Measurements from ENCODE around the gene DPY30.

DPY30 gene

DNA sequence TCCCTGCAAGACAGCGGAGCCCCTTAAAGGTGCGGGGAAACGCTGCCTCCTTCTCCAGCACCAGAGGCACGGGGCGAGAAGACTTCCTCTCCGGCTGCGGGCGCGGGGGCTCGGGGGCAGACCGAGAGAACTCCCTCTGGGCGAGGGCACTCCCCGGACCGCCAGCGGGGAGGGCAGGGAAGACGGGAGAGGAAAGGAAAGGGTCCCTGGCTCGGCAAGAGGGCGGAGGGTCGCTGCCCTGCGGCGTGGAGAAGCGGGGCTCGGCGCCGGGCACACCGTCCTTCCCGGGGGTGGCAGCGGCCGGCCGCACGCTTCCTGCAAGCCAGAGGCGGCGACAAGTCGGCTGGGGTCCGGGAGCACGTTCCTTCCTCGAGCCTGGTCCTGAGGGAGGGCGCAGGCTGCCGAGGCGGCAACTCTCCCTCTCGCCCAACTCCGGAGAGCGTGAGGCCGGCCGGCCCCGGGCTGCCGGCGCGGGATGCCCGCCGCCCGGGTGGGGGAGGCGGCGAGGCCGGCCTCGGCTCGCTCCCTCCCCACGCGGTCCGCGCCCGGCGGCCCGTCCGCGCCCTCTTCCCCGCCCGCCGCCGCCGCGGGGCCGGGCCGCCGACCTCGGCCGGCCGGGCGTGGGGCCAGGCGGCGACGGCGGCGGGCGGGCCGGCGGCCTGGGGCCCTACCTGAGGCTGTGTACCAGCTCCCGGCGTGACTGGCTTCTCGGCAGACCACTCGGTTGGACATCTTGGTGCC, 29.9 kb downstream of the DPY30 start:
- peak; percentile 25 for DNase-seq

DNA sequence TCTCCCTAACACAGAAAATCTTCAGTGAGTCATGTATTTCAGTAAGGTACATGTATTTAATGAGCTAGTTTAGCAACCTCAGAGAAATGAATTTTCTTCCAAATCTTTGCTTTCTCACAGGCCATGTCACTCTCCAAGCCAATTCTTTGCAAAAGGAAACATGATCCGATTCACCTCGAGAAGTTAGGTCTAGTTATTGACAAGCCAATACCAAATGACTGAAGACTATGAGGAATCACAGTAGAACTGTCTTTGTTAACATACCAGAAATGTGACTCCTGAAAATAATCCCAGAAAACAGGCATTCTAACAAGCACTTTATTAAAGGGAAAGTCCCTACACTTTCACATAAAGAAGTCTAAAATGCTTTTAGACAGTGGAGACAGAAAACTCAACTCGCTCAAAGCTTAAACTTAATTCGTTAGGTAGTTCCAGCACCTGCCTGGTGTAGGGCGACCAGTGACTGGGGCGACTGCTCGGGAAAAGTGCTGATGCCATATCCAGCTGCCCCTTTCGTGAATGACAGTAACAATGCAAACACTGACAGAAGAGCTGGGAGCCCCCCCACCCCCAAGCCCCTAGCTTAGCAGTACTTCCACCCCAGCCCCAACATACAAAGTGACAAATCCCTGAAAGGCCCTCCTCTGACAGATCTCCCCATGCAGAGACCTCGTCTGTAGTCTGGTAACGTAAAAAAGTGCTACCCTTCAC, 30.6 kb downstream of the DPY30 start:
- peak; percentile 25 for DNase-seq

DNA sequence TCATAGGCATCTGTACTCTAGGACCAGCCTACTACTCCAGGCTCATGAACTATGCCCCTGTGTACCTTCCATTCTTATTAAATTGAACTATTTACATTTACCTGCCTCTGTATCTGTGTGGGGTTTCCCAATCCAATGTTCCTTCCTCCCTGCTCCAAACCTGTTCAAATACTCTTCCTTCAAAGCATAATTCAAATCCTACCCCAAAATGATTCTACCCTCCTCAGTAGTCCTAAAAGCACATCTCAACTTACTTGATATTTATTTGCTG, 32.5 kb downstream of the DPY30 start:
- DNase-seq: no peak

DNA sequence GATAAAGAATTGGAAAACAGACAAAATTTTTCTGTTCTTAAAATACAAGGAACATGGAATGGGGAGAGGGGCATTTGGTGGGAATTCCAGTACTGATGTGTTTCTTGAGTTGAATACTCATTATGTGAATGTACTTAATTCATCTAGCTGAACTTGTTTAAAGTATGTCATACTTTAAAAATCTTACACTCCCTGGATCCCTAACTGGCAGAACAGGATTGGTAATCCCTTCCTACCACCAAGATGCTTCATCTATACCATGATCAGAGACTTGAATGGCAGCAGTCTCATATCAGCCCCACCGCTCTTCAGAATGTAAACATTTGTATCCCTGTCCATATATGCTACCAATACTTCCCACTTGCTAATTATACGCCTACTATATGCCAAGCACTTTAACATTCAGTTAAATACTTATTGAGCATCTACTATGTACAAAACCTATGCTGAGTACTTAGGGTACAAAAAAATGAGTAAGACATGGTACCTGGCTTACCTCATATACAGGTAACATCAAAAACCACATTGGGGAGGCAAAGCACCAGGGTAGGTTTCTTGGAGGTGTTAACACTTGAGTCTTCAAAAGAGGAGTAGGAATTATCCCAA, 34.1 kb downstream of the DPY30 start:
- DNase-seq: no peak

DNA sequence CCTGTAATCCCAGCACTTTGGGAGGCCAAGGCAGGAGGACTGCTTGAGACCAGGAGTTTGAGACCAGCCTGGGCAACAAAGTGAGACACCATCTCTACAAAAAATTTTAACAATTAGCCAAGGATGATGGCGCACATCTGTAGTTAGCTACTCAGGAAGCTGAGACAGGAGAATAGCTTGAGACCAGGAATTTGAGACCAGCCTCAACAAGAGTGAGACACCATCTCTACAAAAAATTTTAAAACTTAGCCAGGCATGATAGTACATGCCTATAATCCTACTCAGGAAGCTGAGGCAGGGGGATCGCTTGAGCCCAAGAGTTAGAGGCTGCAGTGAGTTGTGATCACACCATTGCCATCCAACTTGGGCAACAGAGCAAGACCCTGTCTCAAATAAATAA, 35.8 kb downstream of the DPY30 start:
- DNase-seq: no peak

DNA sequence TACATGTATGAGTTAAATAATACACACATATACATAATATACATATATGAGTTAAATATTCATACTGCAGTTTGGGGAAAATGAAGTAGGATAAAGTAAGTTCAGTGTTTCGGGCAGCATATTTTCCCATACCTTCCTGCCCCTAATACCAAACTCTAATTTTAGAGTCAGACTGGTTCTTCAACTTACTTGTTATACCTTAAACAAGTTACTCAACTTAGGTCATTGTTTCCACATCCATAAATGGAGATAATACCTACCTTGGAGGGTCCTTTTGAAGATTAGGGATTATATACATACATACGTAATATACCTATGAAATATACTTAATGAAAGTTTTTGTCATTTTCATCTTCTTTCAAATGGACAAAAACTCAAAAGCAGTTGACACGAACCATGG, 37.2 kb downstream of the DPY30 start:
- DNase-seq: no peak

DNA sequence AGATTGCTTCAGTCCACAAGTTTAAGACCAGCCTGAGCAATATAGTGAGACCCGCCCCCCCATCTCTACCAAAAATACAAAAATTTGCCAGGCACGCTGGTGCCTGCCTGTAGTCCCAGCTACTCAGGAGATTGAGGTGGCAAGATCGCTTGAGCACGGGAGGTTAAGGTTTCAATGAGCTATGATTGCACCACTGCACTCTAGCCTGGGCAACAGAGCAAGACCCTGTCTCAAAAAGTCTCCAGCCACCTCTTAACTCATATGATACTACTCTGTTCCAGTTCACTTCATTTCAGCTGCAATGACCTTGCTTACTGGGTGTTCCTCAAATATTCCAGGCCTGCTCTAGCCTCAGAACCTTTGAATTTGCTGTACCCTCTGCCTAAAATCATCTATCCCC, 40.2 kb downstream of the DPY30 start:
- no peak for DNase-seq

DNA sequence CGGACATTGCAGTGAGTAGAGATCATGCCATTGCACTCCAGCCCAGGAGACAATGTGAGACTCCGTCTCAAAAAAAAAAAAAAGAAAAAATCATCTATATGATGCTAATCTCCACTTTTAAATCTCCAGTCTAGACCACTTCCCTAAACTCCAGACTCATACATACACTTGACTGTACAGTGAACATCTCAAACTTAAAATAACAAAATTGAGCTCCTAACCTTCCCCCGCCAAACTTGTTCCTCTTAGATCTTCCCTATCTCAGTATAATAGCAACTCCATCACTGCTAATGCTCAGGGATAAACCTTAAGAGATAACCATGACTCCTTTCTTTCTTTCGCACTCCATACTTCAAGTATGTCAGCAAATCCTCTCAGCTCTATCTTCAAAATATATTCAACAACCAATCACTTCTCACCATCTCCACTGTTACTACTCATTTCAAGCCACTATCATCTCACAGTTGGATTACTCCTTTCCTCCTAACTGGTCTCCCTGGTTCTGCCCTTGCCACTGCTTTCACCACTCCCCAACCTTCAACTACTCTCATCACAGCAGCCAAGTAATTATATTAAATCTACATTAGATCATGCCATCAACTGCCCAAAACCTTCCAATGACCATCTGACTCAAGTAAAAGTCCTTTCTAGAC, 40.7 kb downstream of the DPY30 start:
- DNase-seq: no peak

DNA sequence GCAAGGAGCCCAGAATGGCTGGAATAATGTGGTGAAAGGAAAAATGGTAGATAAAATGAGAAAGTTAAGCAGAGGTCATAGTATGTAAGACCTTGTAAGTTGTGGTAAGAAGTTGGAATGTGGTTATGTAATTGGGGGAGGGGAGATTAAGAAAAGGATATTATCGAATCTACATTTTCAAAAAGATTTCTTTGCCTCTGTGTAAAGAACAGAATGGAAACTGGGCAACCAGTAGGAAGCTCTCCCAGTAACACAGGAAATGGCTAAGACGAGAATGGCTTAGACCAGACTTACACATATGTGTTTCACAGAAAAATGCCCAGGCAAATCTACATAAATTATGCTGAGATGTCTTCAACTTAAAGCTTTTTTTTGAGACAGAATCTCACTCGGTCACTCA, 42.0 kb downstream of the DPY30 start:
- DNase-seq: no peak

DNA sequence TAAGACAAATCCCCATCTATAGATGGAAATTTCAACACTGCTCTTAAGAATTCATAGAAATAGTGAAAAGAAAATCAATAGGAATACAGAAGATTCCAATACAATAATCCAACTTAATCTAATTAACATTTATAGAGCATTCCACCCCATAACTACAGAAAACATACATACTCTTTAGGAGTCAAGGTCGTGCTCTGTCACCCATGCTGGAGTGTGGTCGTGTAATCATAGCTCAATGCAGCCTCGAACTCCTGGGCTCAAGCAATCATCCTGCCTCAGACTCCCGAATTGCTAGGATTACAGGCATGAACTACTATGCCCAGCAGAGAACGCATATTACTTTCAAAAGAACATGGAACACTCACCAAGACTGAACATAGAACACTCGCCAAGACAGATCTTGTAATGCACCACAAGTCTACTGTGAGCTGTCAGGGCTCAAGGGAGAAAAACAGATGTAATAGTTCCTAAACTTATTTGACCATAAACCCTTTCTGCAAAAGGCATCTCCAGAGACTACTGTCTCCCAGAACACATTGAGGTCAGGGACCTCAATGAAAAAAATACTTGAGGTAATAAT, 42.9 kb downstream of the DPY30 start:
- no peak for DNase-seq

DNA sequence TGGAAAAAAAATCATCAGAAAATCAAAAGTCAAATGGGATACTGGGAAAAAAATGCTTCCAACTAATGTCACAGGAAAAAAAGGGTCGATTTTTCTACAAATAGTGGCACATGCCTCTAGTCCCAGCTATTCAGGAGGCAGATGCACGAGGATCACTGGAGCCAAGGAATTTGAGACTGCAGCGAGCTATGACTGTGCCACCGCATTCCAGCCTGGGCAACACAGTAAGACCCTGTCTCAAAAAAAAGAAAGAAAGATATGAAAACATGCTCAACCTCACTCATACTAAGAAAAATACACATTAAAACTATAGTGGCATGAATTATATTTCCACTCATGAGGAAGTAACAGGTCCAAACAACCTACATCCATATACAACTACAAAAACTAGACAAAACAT, 46.7 kb downstream of the DPY30 start:
- DNase-seq: no peak

DNA sequence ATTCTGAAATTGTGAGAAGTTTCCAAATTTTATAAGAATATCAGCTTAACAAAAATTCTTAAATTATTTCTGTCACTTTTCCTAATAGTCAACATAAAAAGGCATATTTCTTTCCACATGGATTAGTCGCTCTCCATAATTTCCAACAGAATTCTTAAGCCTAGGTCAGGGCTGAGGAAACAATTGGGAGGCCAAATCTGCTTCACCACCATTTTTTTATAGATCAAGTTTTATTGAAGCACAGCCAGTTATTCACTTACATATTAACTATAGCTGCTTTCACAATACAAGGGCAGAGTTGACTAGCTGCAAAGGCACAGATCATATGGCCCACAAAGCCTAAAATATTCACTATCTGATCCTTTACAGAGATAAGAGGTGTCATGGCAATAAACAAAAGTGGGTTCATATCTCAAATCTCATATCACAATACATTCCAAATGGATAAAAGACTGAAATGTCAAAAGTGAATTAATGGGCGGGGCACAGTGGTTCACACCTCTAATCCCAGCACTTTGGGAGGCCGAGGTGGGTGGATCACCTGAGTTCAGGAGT, 47.5 kb downstream of the DPY30 start:
- DNase-seq: no peak

DNA sequence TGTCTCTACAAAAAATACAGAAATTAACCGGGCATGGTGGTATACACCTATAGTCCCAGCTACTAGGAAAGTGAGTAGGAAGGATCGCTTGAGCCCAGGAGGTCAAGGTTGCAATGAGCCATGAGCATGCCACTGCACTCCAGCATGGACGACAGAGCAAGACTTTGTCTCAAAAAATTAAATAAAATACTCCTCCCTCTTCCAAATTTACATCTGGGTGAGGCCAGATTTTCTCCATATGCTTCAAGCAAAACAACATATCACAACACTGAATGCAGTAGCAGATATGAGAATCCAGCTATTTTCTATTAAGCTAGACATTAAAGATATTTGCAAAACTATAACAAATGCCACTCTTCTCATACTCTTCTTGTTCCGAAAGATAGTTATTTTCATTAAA, 49.7 kb downstream of the DPY30 start:
- no peak for DNase-seq

DNA sequence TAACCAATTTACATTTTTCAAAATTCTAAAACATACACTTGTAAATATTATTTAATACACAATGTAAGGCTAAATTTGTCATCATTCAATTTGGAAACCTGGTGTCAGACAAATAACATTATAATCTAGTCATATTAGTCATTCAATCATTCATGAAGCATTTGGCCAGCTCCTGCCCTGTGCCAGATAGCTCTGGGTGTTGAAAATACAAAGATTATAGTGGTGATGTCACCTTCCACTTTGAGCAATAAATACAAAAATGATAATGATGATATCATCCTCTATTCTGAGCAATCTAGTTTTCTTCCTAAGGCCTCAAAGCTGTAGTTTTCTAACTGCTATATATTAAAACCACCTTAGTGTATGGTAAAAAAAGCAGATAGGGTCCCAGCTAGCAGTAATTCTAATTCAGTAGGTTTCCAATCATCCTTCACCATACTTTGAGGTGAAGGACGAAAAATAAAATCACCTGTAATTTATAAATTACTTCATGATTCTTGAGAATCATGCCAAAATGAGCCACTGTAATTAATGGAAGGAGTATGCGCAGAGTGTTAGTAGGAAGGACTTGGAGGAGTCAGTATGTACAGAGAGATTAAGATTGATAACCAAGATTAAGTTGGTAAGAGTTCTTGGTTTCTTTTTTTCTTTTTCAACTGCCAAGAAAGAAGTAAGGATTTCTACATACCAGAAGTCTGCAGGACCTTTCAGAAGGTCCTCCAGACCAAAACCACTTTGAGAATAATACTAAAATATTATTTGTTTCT, 52.0 kb downstream of the DPY30 start:
- DNase-seq: no peak

DNA sequence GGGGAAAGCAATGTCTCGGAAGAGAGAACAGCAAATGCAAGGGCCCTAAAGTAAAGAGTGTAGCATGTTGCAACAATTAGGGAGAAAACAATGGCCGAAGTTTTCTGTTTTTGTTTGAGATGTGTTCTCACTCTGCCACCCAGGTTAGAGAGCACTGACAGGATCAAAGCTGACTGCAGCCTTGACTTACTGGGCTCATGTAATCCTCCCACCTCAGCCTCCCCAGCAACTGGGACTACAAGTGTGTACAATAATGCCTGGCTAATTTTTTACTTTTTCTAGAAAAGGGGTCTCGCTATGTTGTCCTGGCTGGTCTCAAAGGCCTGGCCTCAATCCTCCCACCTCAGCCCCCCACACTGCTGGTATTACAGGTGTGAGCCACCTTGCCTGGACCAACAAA, 52.7 kb downstream of the DPY30 start:
- DNase-seq: no peak

DNA sequence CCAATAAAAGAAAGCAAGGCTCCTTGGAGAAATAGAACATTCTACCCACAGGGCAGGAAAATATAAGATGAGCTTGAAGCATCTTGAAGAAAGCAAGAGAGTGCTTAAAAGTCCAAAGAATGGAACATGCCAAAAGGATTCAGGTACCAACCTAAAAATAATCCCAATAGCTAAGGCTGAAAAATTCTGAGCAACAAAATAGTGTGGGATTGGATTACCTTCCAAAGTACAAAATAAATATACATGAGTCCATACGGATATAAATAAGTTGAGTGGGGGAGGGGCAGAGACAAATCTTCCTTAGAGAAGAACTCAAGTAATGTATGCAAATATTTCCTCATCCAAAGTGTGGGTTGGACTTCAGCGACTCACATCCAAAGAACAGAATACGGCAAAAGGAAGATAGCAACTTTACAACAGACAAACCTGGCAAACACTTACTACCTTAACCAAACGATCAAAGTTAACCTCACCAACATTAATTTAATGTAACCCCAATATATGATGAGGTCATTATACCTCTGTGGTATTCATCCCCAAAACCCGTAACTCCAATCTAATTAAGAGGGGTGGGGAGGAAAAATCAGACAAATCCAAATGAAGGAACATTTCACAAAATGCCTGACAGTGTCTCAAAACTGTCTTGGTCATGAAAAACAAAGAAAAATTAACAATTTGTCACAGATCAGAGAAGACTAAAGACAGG, 55.7 kb downstream of the DPY30 start:
- no peak for DNase-seq

DNA sequence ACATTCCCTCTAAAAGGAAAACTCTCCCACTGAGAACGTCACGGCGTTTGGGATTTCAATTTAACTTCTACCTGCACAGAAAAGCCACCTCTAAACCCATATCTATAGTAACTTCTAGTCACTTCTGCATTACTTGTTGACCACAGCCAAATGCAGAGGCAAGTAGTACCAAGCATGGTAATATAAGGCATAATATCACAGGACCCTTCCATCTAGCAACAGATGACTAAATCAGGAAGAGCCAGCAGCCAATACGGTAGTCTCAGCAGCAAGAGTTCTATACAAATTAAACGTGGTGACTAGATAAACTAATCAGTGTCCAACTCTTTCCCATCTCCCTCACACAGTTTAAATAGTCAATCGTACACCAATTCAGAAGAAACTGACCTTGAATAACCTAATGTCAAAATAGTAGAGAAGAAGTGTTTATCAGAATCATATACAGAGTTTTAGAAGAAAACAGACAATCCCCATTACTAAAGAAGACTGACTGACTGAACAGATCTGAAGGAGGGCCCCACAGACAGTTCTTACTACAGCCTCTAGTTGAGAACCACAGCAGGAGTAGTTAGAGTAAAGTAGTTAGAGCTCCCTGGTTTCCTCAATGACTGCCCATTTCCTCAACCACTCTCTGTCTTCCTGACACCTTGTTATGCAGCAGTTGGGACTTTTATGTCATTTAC, 58.8 kb downstream of the DPY30 start:
- no peak for DNase-seq

DNA sequence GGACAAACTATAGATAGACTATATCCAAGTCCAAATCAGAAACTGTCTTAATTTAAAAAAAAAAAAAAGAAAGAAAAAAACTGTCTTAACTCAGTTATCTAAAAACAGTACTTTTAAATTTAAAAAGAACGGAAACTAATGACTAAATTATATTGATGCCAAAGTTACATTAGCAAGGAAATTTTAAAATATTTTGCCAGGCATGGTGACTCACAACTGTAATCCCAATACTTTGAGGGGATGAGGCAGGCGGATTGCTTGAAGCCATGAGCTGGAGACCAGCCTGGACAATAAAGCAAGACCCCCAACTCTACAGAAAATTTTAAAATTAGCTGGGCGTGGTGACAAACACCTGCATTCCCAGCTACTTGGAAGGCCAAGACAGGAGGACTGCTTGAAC, 59.6 kb downstream of the DPY30 start:
- DNase-seq: no peak

DNA sequence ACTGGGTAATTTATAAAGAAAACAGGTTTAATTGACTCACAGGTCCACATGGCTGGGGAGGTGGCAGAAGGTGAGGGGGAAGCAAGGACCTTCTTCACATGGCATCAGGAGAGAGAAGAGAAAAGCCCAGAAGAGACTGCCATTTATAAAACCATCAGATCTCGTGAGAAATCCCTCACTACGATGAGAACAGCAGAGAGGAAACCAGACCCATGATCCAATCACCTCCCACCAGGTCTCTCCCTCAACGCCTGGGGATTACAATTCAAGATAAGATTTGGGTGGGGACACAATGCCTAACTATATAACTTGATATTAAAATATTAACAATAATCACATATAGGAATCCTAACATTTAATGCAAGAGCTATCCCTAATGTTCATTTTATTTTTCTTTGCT, 60.6 kb downstream of the DPY30 start:
- no peak for DNase-seq

DNA sequence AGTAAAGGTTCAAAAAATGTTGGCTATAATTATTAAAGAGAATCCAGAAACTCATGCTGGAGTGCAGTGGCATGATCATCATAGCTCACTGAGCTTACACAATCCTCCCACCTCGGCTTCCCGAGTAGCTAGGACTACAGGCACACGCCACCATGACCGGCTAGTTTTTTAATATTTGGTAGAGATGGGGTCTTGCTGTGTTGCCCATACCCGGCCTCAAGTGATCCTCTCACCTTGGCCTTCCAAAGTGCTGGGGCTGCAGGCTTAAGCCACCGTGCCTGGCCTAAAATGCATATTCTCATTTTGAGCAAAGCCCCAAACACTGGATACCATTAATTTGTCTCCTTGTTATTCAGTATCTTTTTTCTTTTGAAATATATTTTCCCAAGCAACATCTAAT, 61.2 kb downstream of the DPY30 start:
- DNase-seq: no peak
